HEK293 (cell line): ENCODE results near the gene COL12A1.

ENCODE experiments used
- AEBP2 ChIP-seq: fragments of 450-650 bp; formaldehyde crosslinking; IDR thresholded peaks from 2 replicates; pipeline ENCODE4 v1.5.1; 2016; ENCODE audit warnings: missing biosample characterization, missing genetic modification characterization, borderline replicate concordance
- CTCF ChIP-seq: fragments of 450-650 bp; formaldehyde crosslinking; IDR thresholded peaks from 2 replicates; pipeline ENCODE4 v1.5.1; 2016; ENCODE audit warnings: missing biosample characterization, missing genetic modification characterization
- GLI4 ChIP-seq: fragments of 450-650 bp; formaldehyde crosslinking; IDR thresholded peaks from 2 replicates; pipeline ENCODE4 v1.5.1; 2016; ENCODE audit warnings: missing biosample characterization, missing genetic modification characterization
- PBX3 ChIP-seq: sonication (generic); formaldehyde crosslinking; IDR thresholded peaks from 2 replicates; pipeline ENCODE4 v1.8.1; 2022; ENCODE audit warnings: mild to moderate bottlenecking, moderate library complexity, missing genetic modification reagents
- REST ChIP-seq: fragments of 450-650 bp; formaldehyde crosslinking; IDR thresholded peaks from 2 replicates; pipeline ENCODE4 v1.5.1; 2016; ENCODE audit warnings: missing biosample characterization, missing genetic modification characterization
- SETDB1 ChIP-seq: IDR thresholded peaks from one replicate; pipeline ENCODE4 v1.6.1; 2017; ENCODE audit warnings: mild to moderate bottlenecking, low read length, moderate library complexity, mixed read lengths; ENCODE audit not compliant: insufficient read length
- TCF7L2 ChIP-seq: IDR thresholded peaks from 2 replicates; pipeline ENCODE4 v1.6.1; 2011; ENCODE audit warnings: low read depth, mild to moderate bottlenecking, inconsistent platforms, low read length, moderate library complexity, borderline replicate concordance
- ZBTB49 ChIP-seq: fragments of 450-650 bp; formaldehyde crosslinking; IDR thresholded peaks from 2 replicates; pipeline ENCODE4 v1.5.1; 2016; ENCODE audit warnings: missing biosample characterization, missing genetic modification characterization, low read depth
- ZNF311 ChIP-seq: fragments of 450-650 bp; formaldehyde crosslinking; IDR thresholded peaks from 2 replicates; pipeline ENCODE4 v1.5.1; 2017; ENCODE audit warnings: missing biosample characterization, missing genetic modification characterization, borderline replicate concordance
- ZNF394 ChIP-seq: fragments of 450-650 bp; formaldehyde crosslinking; IDR thresholded peaks from 2 replicates; pipeline ENCODE4 v1.5.1; 2016; ENCODE audit warnings: missing biosample characterization, missing genetic modification characterization, mild to moderate bottlenecking, moderate library complexity, borderline replicate concordance
- ZNF513 ChIP-seq: fragments of 450-650 bp; IDR thresholded peaks from 2 replicates; pipeline ENCODE4 v1.5.1; 2018; ENCODE audit warnings: missing biosample characterization, missing genetic modification characterization
- ZNF621 ChIP-seq: fragments of 450-650 bp; formaldehyde crosslinking; IDR thresholded peaks from 2 replicates; pipeline ENCODE4 v1.5.1; 2017; ENCODE audit warnings: missing biosample characterization, missing genetic modification characterization
- ZNF776 ChIP-seq: fragments of 450-650 bp; formaldehyde crosslinking; IDR thresholded peaks from 2 replicates; pipeline ENCODE4 v1.5.0; 2017; ENCODE audit warnings: missing biosample characterization, missing genetic modification characterization, borderline replicate concordance
- ZNF785 ChIP-seq: fragments of 450-650 bp; formaldehyde crosslinking; IDR thresholded peaks from 2 replicates; pipeline ENCODE4 v1.5.1; 2016; ENCODE audit warnings: missing biosample characterization, missing genetic modification characterization

- no peak for TF ChIP-seq SETDB1
- no peak for TF ChIP-seq AEBP2
- no peak for TF ChIP-seq PBX3 (CRISPR knock-in tag)
- no peak for TF ChIP-seq ZNF776 (tag by site-specific recombination)
- TF ChIP-seq ZNF621 (tag by site-specific recombination) = no peak
- TF ChIP-seq GLI4 (tag by site-specific recombination) = no peak
- no peak for TF ChIP-seq CTCF
- TF ChIP-seq ZNF513 (tag by site-specific recombination) = no peak
- no peak for TF ChIP-seq ZNF785 (tag by site-specific recombination)
- no peak for TF ChIP-seq REST (tag by site-specific recombination)
- no peak for TF ChIP-seq ZNF311 (tag by site-specific recombination)
- no peak for TF ChIP-seq ZBTB49 (tag by site-specific recombination)
- no peak for TF ChIP-seq ZNF394
- TF ChIP-seq TCF7L2 = no peak
Observed at GRCh38 chr6:75156186-75156878, 49.5 kb downstream of the COL12A1 start.
